HCT116 (cell line): Measurements from ENCODE around the gene SBK2. TPM values are rescaled to one million over a fixed set of nuclear protein-coding genes. Genes with fewer than 3 reads are reported as not detected.

Experiments used
- ATAC-seq: fragments of 200-7000 bp; cut with Tn5 transposase; 2 replicates; pipeline ENCODE4 v1.9.1; 2020; ENCODE audit warnings: mild to moderate bottlenecking, moderate library complexity
- BruUV-seq: library from RNA; stranded (reverse); fragments of 400-500 nt; replicated peaks from 2 replicates; lab custom pipeline; 2021; lab: Mats Ljungman, UMichigan
- CTCF ChIA-PET: fragments of 300-600 bp; sonication (Branson Sonifier 250); formaldehyde crosslinking; loops from one replicate; lab custom pipeline; 2021; ENCODE audit warnings: antibody characterized with exemption; lab: Charles Lee
- POLR2A ChIA-PET: fragments of 300-600, 350-600 bp; sonication (Branson Sonifier 250); formaldehyde crosslinking; loops from one replicate; lab custom pipeline; 2021; ENCODE audit warnings: antibody characterized with exemption; lab: Charles Lee
- RAD21 ChIA-PET, 2 experiments: fragments of 300-600 bp; sonication (Branson Sonifier 250); formaldehyde crosslinking; loops; one replicate each; lab custom pipeline; 2023; ENCODE audit warnings: low total read pairs in 2 of 2; ENCODE audit not compliant: uncharacterized antibody in 2 of 2, unreplicated experiment in 2 of 2, low non-redundant PET in 1 of 2; lab: Charles Lee
- DNase-seq: peaks from one replicate; pipeline ENCODE4 v3.0.0-alpha.2; 2010; ENCODE audit warnings: low read depth, low spot score
- H2AFZ ChIP-seq: fragments of 200-600 bp; shearing (Covaris generic), sonication (generic); 2 replicates; pipeline ENCODE4 v1.6.1; 2017; ENCODE audit warnings: low read depth, mixed run types, mixed read lengths, antibody characterized with exemption, low read length; ENCODE audit not compliant: poor library complexity, severe bottlenecking
- H3K27ac ChIP-seq: 2 replicates; pipeline ENCODE4 v1.5.1; 2012; ENCODE audit warnings: low read depth, low read length
- H3K27me3 ChIP-seq: fragments of 200-600 bp; sonication (generic); 2 replicates; pipeline ENCODE4 v1.6.1; 2016; ENCODE audit warnings: mixed run types, low read length, mixed read lengths; ENCODE audit not compliant: insufficient read depth
- H3K36me3 ChIP-seq, 2 experiments: fragments of 200-500 bp in 1 of 2; fragments of 200-600 bp in 1 of 2; sonication (Bioruptor generic) in 1 of 2; sonication (generic) in 1 of 2; 2 replicates each; pipeline versions ENCODE4 v1.5.1 to v1.6.1; 2014 to 2016; ENCODE audit warnings: low read length in 2 of 2, inconsistent platforms in 1 of 2, mixed read lengths in 1 of 2, mixed run types in 1 of 2; ENCODE audit not compliant: insufficient read depth in 2 of 2, control insufficient read depth in 1 of 2
- H3K4me1 ChIP-seq, 2 experiments: fragments of 200-600 bp in 1 of 2; sonication (generic) in 1 of 2; 2 replicates each; pipeline versions ENCODE4 v1.5.1 to v1.6.1; 2012 to 2017; ENCODE audit warnings: low read length in 2 of 2, inconsistent platforms in 1 of 2, mild to moderate bottlenecking in 1 of 2, mixed read lengths in 1 of 2, mixed run types in 1 of 2, moderate library complexity in 1 of 2; ENCODE audit not compliant: insufficient read depth in 2 of 2, control insufficient read depth in 1 of 2
- H3K4me2 ChIP-seq: fragments of 200-600 bp; sonication (generic); 2 replicates; pipeline ENCODE4 v1.6.1; 2017; ENCODE audit warnings: mixed run types, low read length, mixed read lengths
- H3K4me3 ChIP-seq, 2 experiments: fragments of 200-600 bp in 1 of 2; sonication (generic) in 1 of 2; replicated peaks in 1 of 2; 2 replicates each; pipeline ENCODE4 v1.5.1; 2011 to 2016; ENCODE audit warnings: low read length in 2 of 2, control low read depth in 1 of 2, low read depth in 1 of 2, mild to moderate bottlenecking in 1 of 2, mixed read lengths in 1 of 2, mixed run types in 1 of 2
- H3K79me2 ChIP-seq: fragments of 200-600 bp; sonication (generic); 2 replicates; pipeline ENCODE4 v1.6.1; 2017; ENCODE audit warnings: mild to moderate bottlenecking, mixed run types, low read length, moderate library complexity, mixed read lengths; ENCODE audit not compliant: insufficient read depth
- H3K9ac ChIP-seq: fragments of 200-600 bp; sonication (generic); 2 replicates; pipeline ENCODE4 v1.6.1; 2016; ENCODE audit warnings: low read length, mixed read lengths
- H3K9me2 ChIP-seq: fragments of 200-600 bp; sonication (generic), shearing (Covaris generic); 2 replicates; pipeline ENCODE4 v1.6.1; 2017; ENCODE audit warnings: mixed run types, mild to moderate bottlenecking, moderate library complexity; ENCODE audit not compliant: insufficient read depth
- H3K9me3 ChIP-seq, 2 experiments: fragments of 200-500 bp in 1 of 2; fragments of 200-600 bp in 1 of 2; sonication (Bioruptor generic) in 1 of 2; sonication (generic) in 1 of 2; 2 replicates each; pipeline ENCODE4 v1.6.1; 2014 to 2017; ENCODE audit warnings: low read length in 2 of 2, mixed read lengths in 2 of 2, inconsistent platforms in 1 of 2, low read depth in 1 of 2, mild to moderate bottlenecking in 1 of 2, mixed run types in 1 of 2, moderate library complexity in 1 of 2; ENCODE audit not compliant: control insufficient read depth in 1 of 2, insufficient read depth in 1 of 2
- H4K20me1 ChIP-seq: fragments of 200-600 bp; sonication (generic), shearing (Covaris generic); 2 replicates; pipeline ENCODE4 v1.6.1; 2017; ENCODE audit warnings: mixed run types, mild to moderate bottlenecking, moderate library complexity; ENCODE audit not compliant: insufficient read depth
- CBX3 ChIP-seq: IDR thresholded peaks from 2 replicates; pipeline ENCODE4 v1.6.1; 2012; ENCODE audit warnings: low read depth
- CEBPB ChIP-seq: IDR thresholded peaks from 2 replicates; pipeline ENCODE4 v1.6.1; 2012; ENCODE audit warnings: low read depth
- EGR1 ChIP-seq: IDR thresholded peaks from 2 replicates; pipeline ENCODE4 v1.6.1; 2012; ENCODE audit warnings: low read depth
- ELF1 ChIP-seq: IDR thresholded peaks from 2 replicates; pipeline ENCODE4 v1.6.1; 2012; ENCODE audit warnings: low read depth, borderline replicate concordance
- EZH2phosphoT487 ChIP-seq: fragments of 200-600 bp; IDR thresholded peaks from 2 replicates; pipeline ENCODE4 v1.6.1; 2018; ENCODE audit warnings: antibody characterized with exemption, borderline replicate concordance
- FOSL1 ChIP-seq: IDR thresholded peaks from 2 replicates; pipeline ENCODE4 v1.6.1; 2012; ENCODE audit warnings: low read depth
- POLR2A ChIP-seq: IDR thresholded peaks from 2 replicates; pipeline ENCODE4 v1.7.0; 2011; ENCODE audit warnings: borderline replicate concordance; ENCODE audit not compliant: insufficient read depth, insufficient read length; ENCODE audit errors: extremely low read depth
- POLR2AphosphoS5 ChIP-seq: IDR thresholded peaks from 2 replicates; pipeline ENCODE4 v1.6.1; 2011; ENCODE audit warnings: mild to moderate bottlenecking, low read depth, low read length, moderate library complexity
- RAD21 ChIP-seq: IDR thresholded peaks from 2 replicates; pipeline ENCODE4 v1.6.1; 2012; ENCODE audit warnings: low read depth, mild to moderate bottlenecking
- REST ChIP-seq: IDR thresholded peaks from 2 replicates; pipeline ENCODE4 v1.6.1; 2012; ENCODE audit warnings: low read depth
- SIN3A ChIP-seq: IDR thresholded peaks from 2 replicates; pipeline ENCODE4 v1.6.1; 2012; ENCODE audit warnings: low read depth
- SRF ChIP-seq: IDR thresholded peaks from 2 replicates; pipeline ENCODE4 v1.6.1; 2012; ENCODE audit warnings: low read depth
- TCF7L2 ChIP-seq: IDR thresholded peaks from 2 replicates; pipeline ENCODE4 v1.7.0; 2011; ENCODE audit warnings: borderline replicate concordance, inconsistent platforms; ENCODE audit not compliant: insufficient read depth, insufficient read length; ENCODE audit errors: extremely low read depth
- ZFX ChIP-seq: fragments of 450-650 bp; IDR thresholded peaks from 2 replicates; pipeline ENCODE4 v1.6.1; 2017
- ZNF274 ChIP-seq: fragments of 200-500 bp; sonication (Bioruptor generic); IDR thresholded peaks from 2 replicates; pipeline ENCODE4 v1.6.1; 2014; ENCODE audit warnings: mild to moderate bottlenecking, low read depth, low read length, inconsistent platforms
- intact Hi-C: fragments of 100-400 bp; cut with micrococcal nuclease; formaldehyde crosslinking; loops from 2 replicates; pipeline ENCODE4 v1.10.0; 2022
- total RNA-seq: library from RNA; stranded (reverse); gene quantifications from one replicate; pipeline ENCODE4 v1.2.1, GENCODE V29; 2021; ENCODE audit not compliant: unreplicated experiment
- TF ChIP-seq, protein P1 (sequence below): IDR thresholded peaks from 2 replicates; pipeline ENCODE4 v1.6.1; 2012
- TF ChIP-seq, protein P2 (sequence below): IDR thresholded peaks from 2 replicates; pipeline ENCODE4 v1.6.1; 2011; ENCODE audit warnings: mild to moderate bottlenecking, low read length, moderate library complexity; ENCODE audit not compliant: insufficient replicate concordance; ENCODE audit errors: extremely low read depth

The SBK2 gene
- total RNA-seq, 1 experiment from 2014 or later, result 0.30 TPM

GRCh38 chr19:55563261-55563690 lies 26.3 kb upstream of the SBK2 start:
- POLR2A ChIA-PET, result no interaction called here
- intact Hi-C loops, result no loop called here
- no peak overlapping the region for H3K9ac ChIP-seq
- H3K36me3 ChIP-seq, result no peaks in the 10 kb centered on the region
- no peak for DNase-seq
- H3K27me3 ChIP-seq, result no peaks in the 10 kb centered on the region
- no peak overlapping the region for H2AFZ ChIP-seq
- RAD21 ChIA-PET, result no interaction called here
- no peaks in the 10 kb centered on the region for H3K4me1 ChIP-seq
- no peak overlapping the region for H3K27ac ChIP-seq
- no peak overlapping the region for H3K4me2 ChIP-seq
- H3K9me3 ChIP-seq, result peaks cover 0 to 5% of the 10 kb centered on the region in 2 experiments; a peak in 1 of 4 replicates
- no peak for ATAC-seq
- TF ChIP-seq POLR2A (no peak), TCF7L2 (no peak), SRF (no peak)
- TF ChIP-seq, all 23 proteins: peak for 0
- Histone ChIP-seq H4K20me1 (no peaks in the 10 kb centered on the region), H3K79me2 (no peaks in the 10 kb centered on the region), H3K9me2 (no peaks in the 10 kb centered on the region), H3K4me3 (no peak overlapping the region)
- CTCF ChIA-PET, result no interaction called here
- BruUV-seq, result no TSS peak

- no TSS peak for BruUV-seq
- intact Hi-C loops, result no loop called here
- H3K4me3 ChIP-seq, result no peak overlapping the region
Measured at GRCh38 chr19:55559684-55560083, 22.8 kb upstream of the SBK2 start.

More at GRCh38 chr19:55559684-55560083, 22.8 kb upstream of the SBK2 start:
- CTCF ChIA-PET, result no interaction called here
- RAD21 ChIA-PET, result no interaction called here
- Histone ChIP-seq H3K4me2 (no peak overlapping the region), H2AFZ (no peak overlapping the region), H3K9ac (no peak overlapping the region), H3K4me1 (no peaks in the 10 kb centered on the region), H3K79me2 (no peaks in the 10 kb centered on the region), H3K27ac (no peak overlapping the region), H4K20me1 (no peaks in the 10 kb centered on the region), H3K27me3 (no peaks in the 10 kb centered on the region), H3K36me3 (no peaks in the 10 kb centered on the region), H3K9me3 (peaks cover 0 to 5% of the 10 kb centered on the region in 2 experiments; a peak in 1 of 4 replicates), H3K9me2 (no peaks in the 10 kb centered on the region)
- DNase-seq (no peak), ATAC-seq (no peak)
- TF ChIP-seq ZNF274 (no peak), FOSL1 (no peak), RAD21 (no peak), POLR2AphosphoS5 (no peak), ZFX (no peak), EGR1 (no peak), CEBPB (no peak), REST (no peak), CBX3 (no peak), SIN3A (no peak), SRF (no peak), EZH2phosphoT487 (no peak), TCF7L2 (no peak), ELF1 (no peak)
- TF ChIP-seq, protein P1, sequence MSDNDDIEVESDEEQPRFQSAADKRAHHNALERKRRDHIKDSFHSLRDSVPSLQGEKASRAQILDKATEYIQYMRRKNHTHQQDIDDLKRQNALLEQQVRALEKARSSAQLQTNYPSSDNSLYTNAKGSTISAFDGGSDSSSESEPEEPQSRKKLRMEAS, result no peak
- TF ChIP-seq, protein P2, sequence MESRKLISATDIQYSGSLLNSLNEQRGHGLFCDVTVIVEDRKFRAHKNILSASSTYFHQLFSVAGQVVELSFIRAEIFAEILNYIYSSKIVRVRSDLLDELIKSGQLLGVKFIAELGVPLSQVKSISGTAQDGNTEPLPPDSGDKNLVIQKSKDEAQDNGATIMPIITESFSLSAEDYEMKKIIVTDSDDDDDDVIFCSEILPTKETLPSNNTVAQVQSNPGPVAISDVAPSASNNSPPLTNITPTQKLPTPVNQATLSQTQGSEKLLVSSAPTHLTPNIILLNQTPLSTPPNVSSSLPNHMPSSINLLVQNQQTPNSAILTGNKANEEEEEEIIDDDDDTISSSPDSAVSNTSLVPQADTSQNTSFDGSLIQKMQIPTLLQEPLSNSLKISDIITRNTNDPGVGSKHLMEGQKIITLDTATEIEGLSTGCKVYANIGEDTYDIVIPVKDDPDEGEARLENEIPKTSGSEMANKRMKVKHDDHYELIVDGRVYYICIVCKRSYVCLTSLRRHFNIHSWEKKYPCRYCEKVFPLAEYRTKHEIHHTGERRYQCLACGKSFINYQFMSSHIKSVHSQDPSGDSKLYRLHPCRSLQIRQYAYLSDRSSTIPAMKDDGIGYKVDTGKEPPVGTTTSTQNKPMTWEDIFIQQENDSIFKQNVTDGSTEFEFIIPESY, result no peak
- POLR2A ChIA-PET, result no interaction called here
